GM12892 (cell line): ENCODE measurements around the gene ESYT3.

ENCODE experiments used
- POLR2A ChIP-seq: IDR thresholded peaks from 2 replicates; pipeline ENCODE4 v1.6.1; 2011; ENCODE audit warnings: low read depth, low read length, control low read depth
- POLR2AphosphoS5 ChIP-seq: IDR thresholded peaks from 2 replicates; pipeline ENCODE4 v1.6.1; 2011; ENCODE audit warnings: low read depth, low read length, control low read depth

DNA sequence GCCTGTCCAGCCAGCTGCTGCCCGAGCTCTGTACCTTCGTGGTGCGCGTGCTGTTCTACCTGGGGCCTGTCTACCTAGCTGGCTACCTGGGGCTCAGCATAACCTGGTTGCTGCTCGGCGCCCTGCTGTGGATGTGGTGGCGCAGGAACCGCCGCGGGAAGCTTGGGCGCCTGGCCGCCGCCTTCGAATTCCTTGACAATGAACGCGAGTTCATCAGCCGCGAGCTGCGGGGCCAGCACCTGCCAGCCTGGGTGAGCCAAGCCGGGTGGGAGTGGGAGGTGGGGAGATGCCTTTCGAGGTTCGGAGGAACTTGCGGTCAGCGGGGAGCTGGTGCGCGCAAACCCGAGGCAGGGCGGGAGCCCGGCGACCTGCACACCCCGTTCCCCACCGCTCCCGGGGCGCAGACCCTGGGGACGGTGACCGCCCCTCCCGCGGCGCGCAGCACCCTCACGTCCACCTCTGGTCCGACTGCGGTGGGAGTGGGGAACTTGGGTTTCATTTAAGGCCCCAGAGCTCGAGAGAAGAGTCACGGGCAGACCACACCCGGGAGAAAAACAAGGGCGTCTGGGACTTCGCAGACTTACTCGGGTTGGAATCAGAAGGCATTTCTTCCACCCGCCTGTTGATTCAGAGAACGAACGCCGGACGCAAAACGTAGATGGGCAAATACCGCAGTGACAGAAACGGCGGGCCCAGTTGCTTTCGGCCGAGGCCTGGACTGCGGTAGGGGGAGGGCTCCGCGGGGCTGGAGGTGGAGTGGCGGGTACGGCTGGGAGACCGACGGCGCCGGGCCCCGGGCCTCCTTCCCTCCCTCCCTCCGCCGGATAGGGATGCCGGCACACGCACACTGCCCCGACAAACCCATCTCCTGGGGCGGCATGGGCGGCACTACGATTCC lies 708 bp downstream of the ESYT3 start:
- no peak for TF ChIP-seq POLR2A
- no peak for TF ChIP-seq POLR2AphosphoS5
